GM18505 (cell line): ENCODE data around the gene PLA1A.
"Not testable (repeated sequence)": the region's sequence is repeated elsewhere in the genome, so short reads cannot be mapped to it uniquely, and the experiment has no call there.

ENCODE experiments used
- ATAC-seq: cut with Tn5 transposase; IDR thresholded peaks from one replicate; pipeline ENCODE4 v1.9.1; 2021; ENCODE audit not compliant: unreplicated experiment
- POLR2A ChIP-seq: IDR thresholded peaks from 4 replicates; pipeline ENCODE4 v1.6.1; 2011; ENCODE audit warnings: borderline replicate concordance; ENCODE audit not compliant: insufficient read depth, insufficient read length; ENCODE audit errors: extremely low read depth

The PLA1A gene

GRCh38 chr3:119586733-119587172 is 10.9 kb upstream of the PLA1A start:
- TF ChIP-seq POLR2A, result no peak
- ATAC-seq, result no peak

GRCh38 chr3:119588112-119588511 is 9.6 kb upstream of the PLA1A start:
- ATAC-seq, result no peak
- TF ChIP-seq POLR2A, result no peak

GRCh38 chr3:119589102-119589773 is 8.4 kb upstream of the PLA1A start:
- no peak for ATAC-seq
- TF ChIP-seq POLR2A, result no peak

GRCh38 chr3:119590706-119591105 is 7.0 kb upstream of the PLA1A start:
- no peak for TF ChIP-seq POLR2A
- ATAC-seq, result no peak

- no peak for TF ChIP-seq POLR2A
- ATAC-seq, result no peak
These were observed 4.8 kb upstream of the PLA1A start for GRCh38 chr3:119592861-119593260.

- no peak for ATAC-seq
- TF ChIP-seq POLR2A, result no peak
These were observed 3.6 kb upstream of the PLA1A start for GRCh38 chr3:119594066-119594465.

GRCh38 chr3:119594929-119595328 is 2.8 kb upstream of the PLA1A start:
- ATAC-seq, result not testable (repeated sequence)

- ATAC-seq, result no peak
These were observed 1.9 kb upstream of the PLA1A start for GRCh38 chr3:119595639-119596334.

GRCh38 chr3:119596398-119596797 is 1.3 kb upstream of the PLA1A start:
- ATAC-seq, result no peak
- no peak for TF ChIP-seq POLR2A

More at GRCh38 chr3:119595639-119596334, 1.9 kb upstream of the PLA1A start:
- TF ChIP-seq POLR2A, result no peak

GRCh38 chr3:119598410-119599098 is 869 bp downstream of the PLA1A start:
- ATAC-seq, result peak; percentile 38
- TF ChIP-seq POLR2A, result peak; percentile 41

- no peak for TF ChIP-seq POLR2A
- ATAC-seq, result no peak
These were observed 2.0 kb downstream of the PLA1A start for GRCh38 chr3:119599558-119600174.

GRCh38 chr3:119600732-119601131 is 3.0 kb downstream of the PLA1A start:
- ATAC-seq, result peak; percentile 60
- TF ChIP-seq POLR2A, result peak; percentile 58

GRCh38 chr3:119601154-119601553 is 3.5 kb downstream of the PLA1A start:
- no peak for TF ChIP-seq POLR2A
- ATAC-seq, result peak; percentile 4
